ENCODE results near the gene CD1B.

The CD1B gene

DNA sequence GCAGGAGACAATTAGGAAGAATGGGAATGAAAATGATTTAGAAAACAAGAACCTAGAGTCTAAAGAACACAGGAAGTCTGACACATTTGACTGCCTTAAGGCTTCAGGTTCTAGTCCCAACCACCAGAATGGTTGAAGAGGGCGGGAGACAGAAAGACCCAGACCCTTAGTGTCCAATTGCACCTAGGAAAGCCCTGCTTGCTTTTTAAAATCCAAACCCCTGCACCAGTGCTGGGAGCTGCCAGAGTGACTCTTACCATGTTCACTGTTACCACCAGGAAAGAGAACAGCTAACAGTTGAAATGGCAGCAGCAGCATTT, 265 bp downstream of the CD1B start:
- Histone ChIP-seq H3F3A (ENCODE audit: low read depth) (peaks cover 3% of the 10 kb centered on the region; the same call in 1 of the 2 replicates), H3K9me3 (ENCODE audit: insufficient read depth, low read depth, low read length) (no peaks in the 10 kb centered on the region), H2AFZ (ENCODE audit: low read length) (peak overlapping the region; percentile 25), H3K4me3 (ENCODE audit: low read length, poor library complexity, severe bottlenecking) (no peak overlapping the region), H3K79me2 (ENCODE audit: insufficient read depth, low read length) (no peaks in the 10 kb centered on the region), H3K4me1 (ENCODE audit: insufficient read depth, low read length, poor library complexity, severe bottlenecking) (peaks cover 24% of the 10 kb centered on the region), H3K4me2 (ENCODE audit: low read depth, low read length, poor library complexity, severe bottlenecking) (no peak overlapping the region), H3K27me3 (ENCODE audit: insufficient read depth, low read length, poor library complexity, severe bottlenecking) (no peaks in the 10 kb centered on the region), H3K36me3 (ENCODE audit: insufficient read depth, low read length) (no peaks in the 10 kb centered on the region), H4K20me1 (ENCODE audit: insufficient read depth, low read length, poor library complexity, severe bottlenecking) (no peaks in the 10 kb centered on the region), H3K9ac (ENCODE audit: low read depth, low read length, poor library complexity, severe bottlenecking) (no peak overlapping the region), H3K9me2 (replicated peaks; ENCODE audit: low read depth, low read length) (no peaks in the 10 kb centered on the region)
- TF ChIP-seq, protein P1, sequence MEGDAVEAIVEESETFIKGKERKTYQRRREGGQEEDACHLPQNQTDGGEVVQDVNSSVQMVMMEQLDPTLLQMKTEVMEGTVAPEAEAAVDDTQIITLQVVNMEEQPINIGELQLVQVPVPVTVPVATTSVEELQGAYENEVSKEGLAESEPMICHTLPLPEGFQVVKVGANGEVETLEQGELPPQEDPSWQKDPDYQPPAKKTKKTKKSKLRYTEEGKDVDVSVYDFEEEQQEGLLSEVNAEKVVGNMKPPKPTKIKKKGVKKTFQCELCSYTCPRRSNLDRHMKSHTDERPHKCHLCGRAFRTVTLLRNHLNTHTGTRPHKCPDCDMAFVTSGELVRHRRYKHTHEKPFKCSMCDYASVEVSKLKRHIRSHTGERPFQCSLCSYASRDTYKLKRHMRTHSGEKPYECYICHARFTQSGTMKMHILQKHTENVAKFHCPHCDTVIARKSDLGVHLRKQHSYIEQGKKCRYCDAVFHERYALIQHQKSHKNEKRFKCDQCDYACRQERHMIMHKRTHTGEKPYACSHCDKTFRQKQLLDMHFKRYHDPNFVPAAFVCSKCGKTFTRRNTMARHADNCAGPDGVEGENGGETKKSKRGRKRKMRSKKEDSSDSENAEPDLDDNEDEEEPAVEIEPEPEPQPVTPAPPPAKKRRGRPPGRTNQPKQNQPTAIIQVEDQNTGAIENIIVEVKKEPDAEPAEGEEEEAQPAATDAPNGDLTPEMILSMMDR (conservative IDR thresholded peaks at IDR 0.05; ENCODE audit: low read length): no peak

DNA sequence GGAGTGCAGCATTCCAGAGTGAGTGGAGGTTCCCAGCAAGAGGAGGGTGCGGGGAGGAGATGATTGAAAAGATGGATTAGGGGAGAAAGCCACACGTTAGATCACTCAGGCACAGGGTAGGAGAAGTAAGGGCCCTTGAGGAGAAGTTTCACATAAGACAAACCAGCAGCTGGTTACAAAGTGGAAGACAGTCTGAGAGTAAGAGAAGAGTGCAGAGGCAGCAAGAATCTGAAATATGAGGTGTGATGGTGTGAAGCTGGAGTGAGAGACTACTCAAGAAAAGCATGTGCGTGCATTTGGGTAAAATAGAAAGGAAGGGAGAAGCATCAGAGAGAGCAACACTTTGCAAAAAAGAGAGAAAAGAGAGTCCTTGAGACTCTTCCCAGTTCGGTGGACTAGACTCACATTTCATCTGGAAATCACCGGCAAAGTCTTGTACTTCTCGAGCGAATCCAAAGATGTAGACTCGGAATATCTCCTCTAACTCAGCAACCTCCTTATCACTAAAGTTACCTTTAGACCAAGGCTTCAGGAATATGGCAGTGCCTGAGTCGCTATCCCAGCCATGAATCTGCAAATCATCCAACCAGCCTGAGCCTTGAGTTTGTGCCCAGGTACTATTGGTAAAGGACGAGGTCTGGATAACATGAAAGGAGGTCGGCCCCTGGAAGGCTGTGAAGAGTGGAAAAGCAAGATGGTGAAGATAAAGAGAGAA, 783 bp downstream of the CD1B start:
- H3F3A ChIP-seq (ENCODE audit: low read depth): peaks cover 3% of the 10 kb centered on the region; the same call in 1 of the 2 replicates
- no peaks in the 10 kb centered on the region for H3K79me2 ChIP-seq (ENCODE audit: insufficient read depth, low read length)
- no peaks in the 10 kb centered on the region for H3K9me3 ChIP-seq (ENCODE audit: insufficient read depth, low read depth, low read length)
- no peak overlapping the region for H3K9ac ChIP-seq (ENCODE audit: low read depth, low read length, poor library complexity, severe bottlenecking)
- no peak overlapping the region for H3K4me2 ChIP-seq (ENCODE audit: low read depth, low read length, poor library complexity, severe bottlenecking)
- H3K4me1 ChIP-seq (ENCODE audit: insufficient read depth, low read length, poor library complexity, severe bottlenecking): peaks cover 24% of the 10 kb centered on the region
- H4K20me1 ChIP-seq (ENCODE audit: insufficient read depth, low read length, poor library complexity, severe bottlenecking): no peaks in the 10 kb centered on the region
- H3K27me3 ChIP-seq (ENCODE audit: insufficient read depth, low read length, poor library complexity, severe bottlenecking): no peaks in the 10 kb centered on the region
- H3K4me3 ChIP-seq (ENCODE audit: low read length, poor library complexity, severe bottlenecking): no peak overlapping the region
- H3K9me2 ChIP-seq (replicated peaks; ENCODE audit: low read depth, low read length): no peaks in the 10 kb centered on the region
- H2AFZ ChIP-seq (ENCODE audit: low read length): peak overlapping the region; percentile 25
- no peaks in the 10 kb centered on the region for H3K36me3 ChIP-seq (ENCODE audit: insufficient read depth, low read length)
- TF ChIP-seq, protein P1 (conservative IDR thresholded peaks at IDR 0.05; ENCODE audit: low read length): no peak
- TF ChIP-seq EZH2phosphoT487 (IDR thresholded peaks at IDR 0.05; ENCODE audit: borderline replicate concordance): no peak

DNA sequence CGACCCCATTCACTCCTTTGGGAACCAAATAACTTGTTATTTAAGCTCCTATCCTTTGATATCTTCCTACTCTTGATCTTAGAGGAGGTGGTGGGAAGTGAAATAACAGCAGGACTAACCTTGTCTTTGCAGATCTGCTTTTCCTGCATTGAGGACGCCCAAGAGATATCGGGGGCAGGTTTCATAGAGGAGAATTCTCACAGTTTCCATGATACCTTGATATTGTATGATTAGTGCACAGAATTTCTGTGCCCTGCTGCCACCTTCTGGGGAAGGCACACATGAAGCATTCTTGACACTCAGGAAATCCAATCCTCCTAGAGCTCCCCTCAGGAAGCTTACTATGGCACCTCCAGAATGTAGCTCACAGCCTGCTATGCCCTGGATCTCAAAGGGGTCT, 1.6 kb downstream of the CD1B start:
- Histone ChIP-seq H3K4me2 (ENCODE audit: low read depth, low read length, poor library complexity, severe bottlenecking) (no peak overlapping the region), H3F3A (ENCODE audit: low read depth) (peaks cover 3% of the 10 kb centered on the region; the same call in 1 of the 2 replicates), H3K4me1 (ENCODE audit: insufficient read depth, low read length, poor library complexity, severe bottlenecking) (peaks cover 19% of the 10 kb centered on the region), H3K79me2 (ENCODE audit: insufficient read depth, low read length) (no peaks in the 10 kb centered on the region), H2AFZ (ENCODE audit: low read length) (no peak overlapping the region), H4K20me1 (ENCODE audit: insufficient read depth, low read length, poor library complexity, severe bottlenecking) (no peaks in the 10 kb centered on the region), H3K36me3 (ENCODE audit: insufficient read depth, low read length) (no peaks in the 10 kb centered on the region), H3K9me2 (replicated peaks; ENCODE audit: low read depth, low read length) (no peaks in the 10 kb centered on the region), H3K9me3 (ENCODE audit: insufficient read depth, low read depth, low read length) (no peaks in the 10 kb centered on the region), H3K27me3 (ENCODE audit: insufficient read depth, low read length, poor library complexity, severe bottlenecking) (no peaks in the 10 kb centered on the region), H3K9ac (ENCODE audit: low read depth, low read length, poor library complexity, severe bottlenecking) (no peak overlapping the region), H3K4me3 (ENCODE audit: low read length, poor library complexity, severe bottlenecking) (no peak overlapping the region)
- no peak for TF ChIP-seq EZH2phosphoT487 (IDR thresholded peaks at IDR 0.05; ENCODE audit: borderline replicate concordance)
- TF ChIP-seq, protein P1 (conservative IDR thresholded peaks at IDR 0.05; ENCODE audit: low read length): peak; percentile 89
